Mammary epithelial cell (primary cell): ENCODE data around the gene NUDT13.

ENCODE experiments used
- EZH2 ChIP-seq: IDR thresholded peaks from 2 replicates; pipeline ENCODE4 v1.6.1; 2012; ENCODE audit warnings: low read length, inconsistent platforms, borderline replicate concordance
- TF ChIP-seq, protein P1 (sequence below), 2 donors: IDR thresholded peaks in 1 of 2; conservative IDR thresholded peaks in 1 of 2; 2 replicates each; pipeline ENCODE4 v1.5.1; 2011 to 2012; ENCODE audit warnings: inconsistent platforms in 2 of 2, low read length in 2 of 2, mild to moderate bottlenecking in 2 of 2, control low read depth in 1 of 2, low read depth in 1 of 2; ENCODE audit not compliant: insufficient read depth in 1 of 2; ENCODE audit errors: extremely low read depth in 1 of 2

DNA sequence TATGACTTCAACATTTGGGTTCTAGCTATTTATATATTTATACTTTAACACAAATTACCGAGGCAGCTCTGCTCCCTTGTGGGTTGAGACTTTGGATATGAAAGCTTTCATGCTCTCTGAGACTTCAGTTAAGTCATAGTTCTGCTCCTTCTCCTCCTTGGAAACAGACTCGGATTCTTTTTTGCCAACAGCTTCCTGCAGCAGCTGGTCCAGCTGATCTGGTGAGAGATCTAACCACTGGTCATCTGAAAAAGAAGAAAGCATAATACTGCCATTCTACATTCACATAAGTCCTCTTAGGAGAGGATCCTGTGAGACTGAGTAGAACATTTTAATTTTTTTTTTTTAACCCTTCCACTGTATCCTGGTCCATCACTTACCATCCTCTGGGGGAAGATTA lies 29.0 kb downstream of the NUDT13 start:
- TF ChIP-seq, protein P1, sequence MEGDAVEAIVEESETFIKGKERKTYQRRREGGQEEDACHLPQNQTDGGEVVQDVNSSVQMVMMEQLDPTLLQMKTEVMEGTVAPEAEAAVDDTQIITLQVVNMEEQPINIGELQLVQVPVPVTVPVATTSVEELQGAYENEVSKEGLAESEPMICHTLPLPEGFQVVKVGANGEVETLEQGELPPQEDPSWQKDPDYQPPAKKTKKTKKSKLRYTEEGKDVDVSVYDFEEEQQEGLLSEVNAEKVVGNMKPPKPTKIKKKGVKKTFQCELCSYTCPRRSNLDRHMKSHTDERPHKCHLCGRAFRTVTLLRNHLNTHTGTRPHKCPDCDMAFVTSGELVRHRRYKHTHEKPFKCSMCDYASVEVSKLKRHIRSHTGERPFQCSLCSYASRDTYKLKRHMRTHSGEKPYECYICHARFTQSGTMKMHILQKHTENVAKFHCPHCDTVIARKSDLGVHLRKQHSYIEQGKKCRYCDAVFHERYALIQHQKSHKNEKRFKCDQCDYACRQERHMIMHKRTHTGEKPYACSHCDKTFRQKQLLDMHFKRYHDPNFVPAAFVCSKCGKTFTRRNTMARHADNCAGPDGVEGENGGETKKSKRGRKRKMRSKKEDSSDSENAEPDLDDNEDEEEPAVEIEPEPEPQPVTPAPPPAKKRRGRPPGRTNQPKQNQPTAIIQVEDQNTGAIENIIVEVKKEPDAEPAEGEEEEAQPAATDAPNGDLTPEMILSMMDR (conservative IDR thresholded peaks at IDR 0.05 in 1 of 2, IDR thresholded peaks at IDR 0.05 in 1 of 2; ENCODE audit: extremely low read depth in 1 of 2, insufficient read depth in 1 of 2, low read depth in 1 of 2, low read length in 2 of 2): no peak
- no peak for TF ChIP-seq EZH2
